Measurements from ENCODE around the gene NEDD8. TPM values are rescaled to one million over a fixed set of nuclear protein-coding genes. Genes with fewer than 3 reads are reported as not detected.

NEDD8 gene
- total and polyA plus RNA-seq, 2 of the 4 experiments (the other 2 are of a cell fraction), result 167 to 375 TPM

GRCh38 chr14:24277071-24277470, 44.9 kb upstream of the NEDD8 start:
- Histone ChIP-seq H3K4ac (ENCODE audit: low read depth, low read length) (no peak overlapping the region), H2AFZ (replicated peaks; ENCODE audit: low read length, poor library complexity) (no peak overlapping the region), H3K9me1 (ENCODE audit: insufficient read depth, low read length) (no peaks in the 10 kb centered on the region; the same call in 1 of the 2 replicates), H3K9me3 (ENCODE audit: control insufficient read depth, insufficient read depth, low read length) (no peaks in the 10 kb centered on the region), H4K5ac (ENCODE audit: low read depth, low read length) (no peak overlapping the region), H2AK5ac (ENCODE audit: low read depth, low read length) (no peak overlapping the region), H2BK15ac (ENCODE audit: low read depth, low read length) (no peak overlapping the region), H3K27me3 (ENCODE audit: control insufficient read depth, insufficient read depth, low read length) (no peaks in the 10 kb centered on the region), H3K79me1 (ENCODE audit: low read depth in 1 of 2, low read length in 2 of 2) (peaks cover 8 to 19% of the 10 kb centered on the region in 2 experiments), H3K9ac (ENCODE audit: low read depth, low read length) (no peak overlapping the region), H4K8ac (ENCODE audit: low read depth in 2 of 2, low read length in 2 of 2) (no peak overlapping the region), H3K4me2 (ENCODE audit: low read depth, low read length) (no peak overlapping the region), H2AK9ac (replicated peaks; ENCODE audit: low read depth, low read length, poor library complexity) (no peak overlapping the region), H4K91ac (ENCODE audit: insufficient read depth, low read depth, low read length) (no peak overlapping the region), H3K27ac (ENCODE audit: insufficient read depth, low read length) (no peak overlapping the region), H3K56ac (ENCODE audit: extremely low read depth, insufficient read depth, low read length) (no peak overlapping the region), H3K18ac (ENCODE audit: low read depth, low read length) (no peak overlapping the region), H3K4me1 (ENCODE audit: control insufficient read depth, insufficient read depth, low read length) (no peaks in the 10 kb centered on the region; the same call in 1 of the 2 replicates), H3K36me3 (ENCODE audit: control insufficient read depth, insufficient read depth, low read length) (no peaks in the 10 kb centered on the region), H3K14ac (replicated peaks; ENCODE audit: low read depth, low read length) (no peak overlapping the region), H2BK20ac (ENCODE audit: low read depth, low read length) (no peak overlapping the region), H3K4me3 (ENCODE audit: insufficient read depth, low read depth, low read length) (no peak overlapping the region), H2BK5ac (ENCODE audit: low read depth, low read length, poor library complexity, severe bottlenecking) (no peak overlapping the region), H3K23ac (ENCODE audit: low read depth, low read length) (no peak overlapping the region), H2BK120ac (ENCODE audit: low read depth, low read length) (no peak overlapping the region), H4K20me1 (ENCODE audit: insufficient read depth, low read length) (no peaks in the 10 kb centered on the region)
- dilution Hi-C loops (cut with HindIII; ENCODE audit: low sequenced_read_pairs, unreplicated experiment) (no loop called here), in situ Hi-C loops (cut with MboI; ENCODE audit: low sequenced_read_pairs) (no loop called here), intact Hi-C loops (cut with micrococcal nuclease) (no loop called here)
- ATAC-seq (ENCODE audit: low read depth) (no peak), DNase-seq (no peak)
- POLR2A ChIA-PET (ENCODE audit: unreplicated experiment), result no interaction called here
- CTCF ChIA-PET, result no interaction called here
- no TSS peak for BruUV-seq (replicated peaks)
- WGBS, 2 experiments (ENCODE audit: extremely low coverage in 2 of 2, insufficient read length in 1 of 2), result 85% methylated on average over 6 of the region's 6 CpGs; no CpG with 5 or more reads in 1 of the 2 experiments
- no peak for TF ChIP-seq BHLHE40 (IDR thresholded peaks at IDR 0.05; ENCODE audit: low read depth, low read length)
- no peak for TF ChIP-seq FOS (IDR thresholded peaks at IDR 0.05; ENCODE audit: low read depth, low read length)
- TF ChIP-seq MAFK (IDR thresholded peaks at IDR 0.05; ENCODE audit: low read depth, low read length), result no peak
- TF ChIP-seq NFE2L2 (IDR thresholded peaks at IDR 0.05; ENCODE audit: low read depth, low read length), result no peak
- no peak for TF ChIP-seq MXI1 (IDR thresholded peaks at IDR 0.05; ENCODE audit: borderline replicate concordance, low read depth, low read length)
- TF ChIP-seq MAZ (IDR thresholded peaks at IDR 0.05; ENCODE audit: borderline replicate concordance, low read depth, low read length), result no peak
- TF ChIP-seq RCOR1 (IDR thresholded peaks at IDR 0.05; ENCODE audit: insufficient replicate concordance, low read length), result no peak
- TF ChIP-seq, protein P1, sequence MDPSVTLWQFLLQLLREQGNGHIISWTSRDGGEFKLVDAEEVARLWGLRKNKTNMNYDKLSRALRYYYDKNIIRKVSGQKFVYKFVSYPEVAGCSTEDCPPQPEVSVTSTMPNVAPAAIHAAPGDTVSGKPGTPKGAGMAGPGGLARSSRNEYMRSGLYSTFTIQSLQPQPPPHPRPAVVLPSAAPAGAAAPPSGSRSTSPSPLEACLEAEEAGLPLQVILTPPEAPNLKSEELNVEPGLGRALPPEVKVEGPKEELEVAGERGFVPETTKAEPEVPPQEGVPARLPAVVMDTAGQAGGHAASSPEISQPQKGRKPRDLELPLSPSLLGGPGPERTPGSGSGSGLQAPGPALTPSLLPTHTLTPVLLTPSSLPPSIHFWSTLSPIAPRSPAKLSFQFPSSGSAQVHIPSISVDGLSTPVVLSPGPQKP (IDR thresholded peaks at IDR 0.05; ENCODE audit: borderline replicate concordance, low read depth, low read length), result no peak
- TF ChIP-seq RAD21 (IDR thresholded peaks at IDR 0.05; ENCODE audit: low read length), result no peak
- no peak for TF ChIP-seq CHD1 (IDR thresholded peaks at IDR 0.05; ENCODE audit: low read depth, low read length)
- TF ChIP-seq RFX5 (IDR thresholded peaks at IDR 0.05; ENCODE audit: low read depth, low read length), result no peak
- no peak for TF ChIP-seq CEBPB (IDR thresholded peaks at IDR 0.05; ENCODE audit: low read depth, low read length)
- TF ChIP-seq POLR2A (IDR thresholded peaks at IDR 0.05; ENCODE audit: low read depth, low read length), result no peak
- TF ChIP-seq USF2 (IDR thresholded peaks at IDR 0.05; ENCODE audit: low read depth, low read length), result no peak
- TF ChIP-seq SMC3 (IDR thresholded peaks at IDR 0.05; ENCODE audit: low read depth, low read length), result no peak
- TF ChIP-seq CTCF (conservative IDR thresholded peaks at IDR 0.05; ENCODE audit: low read depth, low read length), result no peak

All from IMR-90 (cell line).